ENCODE results near the gene ONECUT3. TPM values are rescaled to one million over a fixed set of nuclear protein-coding genes. Genes with fewer than 3 reads are reported as not detected.

The ONECUT3 gene
- total RNA-seq, 4 donors from 2014 or later = 0.04 TPM; not detected in 3

GRCh38 chr19:1749373-1750342, 3.6 kb upstream of the ONECUT3 start:
- no peaks in the 10 kb centered on the region for H3K9me3 ChIP-seq
- H3K27ac ChIP-seq = no peak overlapping the region
- no peak for TF ChIP-seq EP300 (IDR thresholded peaks at IDR 0.05)
- no peak for TF ChIP-seq CTCF (IDR thresholded peaks at IDR 0.05)
- TF ChIP-seq POLR2A (IDR thresholded peaks at IDR 0.05) = no peak
- no peak for ATAC-seq
- 1 to 7% methylated on average over 10 to 11 of the region's 99 CpGs for WGBS, 2 donors (ENCODE audit: low coverage in 1 of 2)
- peaks cover 98% of the 10 kb centered on the region for H3K27me3 ChIP-seq
- peaks cover 0 to 38% (median 23%) of the 10 kb centered on the region in 3 donors for H3K4me1 ChIP-seq
- H3K36me3 ChIP-seq = no peaks in the 10 kb centered on the region
- H3K4me3 ChIP-seq = peak overlapping the region in 1 of 2 donors; percentile 26

GRCh38 chr19:1750343-1751021, 2.8 kb upstream of the ONECUT3 start:
- TF ChIP-seq POLR2AphosphoS5 (IDR thresholded peaks at IDR 0.05) (no peak), CTCF (IDR thresholded peaks at IDR 0.05) (no peak), EP300 (IDR thresholded peaks at IDR 0.05) (no peak), POLR2A (IDR thresholded peaks at IDR 0.05) (no peak)
- Histone ChIP-seq H3K9me3 (no peaks in the 10 kb centered on the region), H3K4me1 (peaks cover 0 to 46% (median 23%) of the 10 kb centered on the region in 3 donors), H3K36me3 (no peaks in the 10 kb centered on the region), H3K4me3 (no peak overlapping the region), H3K27ac (no peak overlapping the region), H3K27me3 (peaks cover 98% of the 10 kb centered on the region)
- 0 to 6% methylated on average over 3 to 6 of the region's 14 CpGs for WGBS, 2 donors (ENCODE audit: low coverage in 1 of 2)
- no peak for ATAC-seq

GRCh38 chr19:1751367-1752008, 1.8 kb upstream of the ONECUT3 start:
- no peak for ATAC-seq
- Histone ChIP-seq H3K27me3 (peaks cover 98% of the 10 kb centered on the region), H3K27ac (no peak overlapping the region), H3K9me3 (no peaks in the 10 kb centered on the region), H3K4me1 (peaks cover 0 to 54% (median 23%) of the 10 kb centered on the region in 3 donors), H3K36me3 (no peaks in the 10 kb centered on the region), H3K4me3 (no peak overlapping the region)
- TF ChIP-seq POLR2AphosphoS5 (IDR thresholded peaks at IDR 0.05) (no peak), POLR2A (IDR thresholded peaks at IDR 0.05) (no peak), EP300 (IDR thresholded peaks at IDR 0.05) (no peak), CTCF (IDR thresholded peaks at IDR 0.05) (no peak)
- 0 to 4% methylated on average over 7 to 16 of the region's 16 CpGs for WGBS, 2 donors (ENCODE audit: low coverage in 1 of 2)

- Histone ChIP-seq H3K4me3 (no peak overlapping the region), H3K9me3 (no peaks in the 10 kb centered on the region), H3K4me1 (peaks cover 0 to 60% (median 23%) of the 10 kb centered on the region in 3 donors), H3K27ac (no peak overlapping the region), H3K36me3 (no peaks in the 10 kb centered on the region), H3K27me3 (peaks cover 98% of the 10 kb centered on the region)
- 0 to 18% methylated on average over 1 to 3 of the region's 16 CpGs for WGBS, 2 donors (ENCODE audit: low coverage in 1 of 2)
- no peak for ATAC-seq
- no peak for TF ChIP-seq POLR2AphosphoS5 (IDR thresholded peaks at IDR 0.05)
- no peak for TF ChIP-seq EP300 (IDR thresholded peaks at IDR 0.05)
- no peak for TF ChIP-seq POLR2A (IDR thresholded peaks at IDR 0.05)
These were observed 1.1 kb upstream of the ONECUT3 start for GRCh38 chr19:1752009-1752756.
